Panc1 (cell line): Measurements from ENCODE around the gene LARP7. TPM values are rescaled to one million over a fixed set of nuclear protein-coding genes. Genes with fewer than 3 reads are reported as not detected.

Source experiments
- ATAC-seq: fragments of 200-7000 bp; cut with Tn5 transposase; 2 replicates; pipeline ENCODE4 v1.9.1; 2020; ENCODE audit warnings: mild to moderate bottlenecking, moderate library complexity
- BruUV-seq: library from RNA; stranded (reverse); fragments of 400-500 nt; replicated peaks from 2 replicates; lab custom pipeline; 2021; lab: Mats Ljungman, UMichigan
- CTCF ChIA-PET: fragments of 300-600 bp; sonication (Branson Sonifier 250); formaldehyde crosslinking; loops from one replicate; lab custom pipeline; 2022; ENCODE audit warnings: antibody characterized with exemption; lab: Charles Lee
- POLR2A ChIA-PET: fragments of 300-600 bp; sonication (Branson Sonifier 250); formaldehyde crosslinking; loops from one replicate; lab custom pipeline; 2022; ENCODE audit warnings: antibody characterized with exemption; lab: Charles Lee
- DNase-seq: peaks from one replicate; pipeline ENCODE4 v3.0.0-alpha.2; 2010; ENCODE audit warnings: low read depth, low spot score
- H3K27ac ChIP-seq: 2 replicates; pipeline ENCODE4 v1.5.1; 2011; ENCODE audit warnings: mild to moderate bottlenecking, low read length, inconsistent platforms
- H3K27me3 ChIP-seq: fragments of 200-500 bp; sonication (Bioruptor generic); 2 replicates; pipeline ENCODE4 v1.6.0; 2014; ENCODE audit warnings: low read length, inconsistent platforms; ENCODE audit not compliant: control insufficient read depth, insufficient read depth
- H3K36me3 ChIP-seq: fragments of 200-500 bp; sonication (Bioruptor generic); 2 replicates; pipeline ENCODE4 v1.5.1; 2014; ENCODE audit warnings: inconsistent platforms, mild to moderate bottlenecking, low read length, moderate library complexity; ENCODE audit not compliant: control insufficient read depth, insufficient read depth
- H3K4me1 ChIP-seq: 2 replicates; pipeline ENCODE4 v1.5.1; 2011; ENCODE audit warnings: inconsistent platforms, mild to moderate bottlenecking, low read length, moderate library complexity; ENCODE audit not compliant: control insufficient read depth, insufficient read depth
- H3K4me3 ChIP-seq, 2 experiments: 2 replicates each; pipeline ENCODE4 v1.5.1; 2011 to 2012; ENCODE audit warnings: low read depth in 2 of 2, low read length in 2 of 2, mild to moderate bottlenecking in 2 of 2, inconsistent platforms in 1 of 2, moderate library complexity in 1 of 2
- H3K9me3 ChIP-seq: fragments of 200-500 bp; sonication (Bioruptor generic); 2 replicates; pipeline ENCODE4 v1.5.1; 2014; ENCODE audit warnings: low read depth, mild to moderate bottlenecking, inconsistent platforms, low read length, moderate library complexity; ENCODE audit not compliant: control insufficient read depth, insufficient read depth
- POLR2AphosphoS5 ChIP-seq: IDR thresholded peaks from 2 replicates; pipeline ENCODE4 v1.6.1; 2012; ENCODE audit warnings: mild to moderate bottlenecking, low read depth, low read length, moderate library complexity
- SIN3A ChIP-seq: IDR thresholded peaks from 2 replicates; pipeline ENCODE4 v1.6.1; 2012; ENCODE audit warnings: low read depth, mild to moderate bottlenecking, low read length, moderate library complexity, borderline replicate concordance; ENCODE audit not compliant: insufficient read depth
- TCF7L2 ChIP-seq: IDR thresholded peaks from 2 replicates; pipeline ENCODE4 v1.6.1; 2011; ENCODE audit warnings: mild to moderate bottlenecking, low read depth, low read length, inconsistent platforms
- in situ Hi-C: cut with HindIII; loops from 2 replicates; pipeline ENCODE4 v1.10.0; 2016; ENCODE audit warnings: low sequenced_read_pairs, low pct_unique_long_range_greater_than_20kb
- intact Hi-C: fragments of 100-400 bp; cut with micrococcal nuclease; formaldehyde crosslinking; loops from one replicate; pipeline ENCODE4 v1.10.0; 2022; ENCODE audit not compliant: unreplicated experiment
- total RNA-seq: library from RNA; stranded (reverse); gene quantifications from one replicate; pipeline ENCODE4 v1.2.1, GENCODE V29; 2021; ENCODE audit not compliant: unreplicated experiment
- TF ChIP-seq, protein P1 (sequence below): fragments of 450-650 bp; IDR thresholded peaks from 2 replicates; pipeline ENCODE4 v1.5.1; 2017; ENCODE audit warnings: mild to moderate bottlenecking
- TF ChIP-seq, protein P2 (sequence below), 2 experiments: IDR thresholded peaks; 2 replicates each; pipeline ENCODE4 v1.6.1; 2011 to 2012; ENCODE audit warnings: low read depth in 2 of 2, control low read depth in 1 of 2, low read length in 1 of 2, mild to moderate bottlenecking in 1 of 2, moderate library complexity in 1 of 2; ENCODE audit not compliant: insufficient read depth in 1 of 2

Gene LARP7
- total RNA-seq, 1 experiment from 2014 or later: 21.7 TPM

DNA sequence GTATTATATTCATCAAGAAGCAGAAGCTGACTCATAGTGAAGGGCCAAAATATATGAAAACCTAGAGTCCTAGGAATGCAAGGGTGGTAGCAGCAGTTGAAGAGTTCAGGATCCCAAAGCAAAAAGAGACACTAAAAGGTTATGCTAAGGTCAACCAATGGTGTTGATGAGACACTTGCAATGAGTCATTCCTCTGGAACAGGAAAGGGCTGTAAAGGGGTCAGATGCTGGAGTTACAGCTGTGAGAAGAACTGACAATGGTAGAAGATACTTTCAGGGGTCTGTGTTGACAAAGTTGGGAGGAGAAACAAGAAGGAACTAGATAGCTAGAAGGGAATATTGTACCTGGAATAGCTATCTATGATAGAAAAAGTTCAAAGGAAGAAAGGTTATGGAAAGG lies 47.7 kb upstream of the LARP7 start:
- TF ChIP-seq, protein P1, sequence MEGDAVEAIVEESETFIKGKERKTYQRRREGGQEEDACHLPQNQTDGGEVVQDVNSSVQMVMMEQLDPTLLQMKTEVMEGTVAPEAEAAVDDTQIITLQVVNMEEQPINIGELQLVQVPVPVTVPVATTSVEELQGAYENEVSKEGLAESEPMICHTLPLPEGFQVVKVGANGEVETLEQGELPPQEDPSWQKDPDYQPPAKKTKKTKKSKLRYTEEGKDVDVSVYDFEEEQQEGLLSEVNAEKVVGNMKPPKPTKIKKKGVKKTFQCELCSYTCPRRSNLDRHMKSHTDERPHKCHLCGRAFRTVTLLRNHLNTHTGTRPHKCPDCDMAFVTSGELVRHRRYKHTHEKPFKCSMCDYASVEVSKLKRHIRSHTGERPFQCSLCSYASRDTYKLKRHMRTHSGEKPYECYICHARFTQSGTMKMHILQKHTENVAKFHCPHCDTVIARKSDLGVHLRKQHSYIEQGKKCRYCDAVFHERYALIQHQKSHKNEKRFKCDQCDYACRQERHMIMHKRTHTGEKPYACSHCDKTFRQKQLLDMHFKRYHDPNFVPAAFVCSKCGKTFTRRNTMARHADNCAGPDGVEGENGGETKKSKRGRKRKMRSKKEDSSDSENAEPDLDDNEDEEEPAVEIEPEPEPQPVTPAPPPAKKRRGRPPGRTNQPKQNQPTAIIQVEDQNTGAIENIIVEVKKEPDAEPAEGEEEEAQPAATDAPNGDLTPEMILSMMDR: no peak
- TF ChIP-seq SIN3A (no peak), TCF7L2 (no peak), POLR2AphosphoS5 (no peak)
- TF ChIP-seq, protein P2, sequence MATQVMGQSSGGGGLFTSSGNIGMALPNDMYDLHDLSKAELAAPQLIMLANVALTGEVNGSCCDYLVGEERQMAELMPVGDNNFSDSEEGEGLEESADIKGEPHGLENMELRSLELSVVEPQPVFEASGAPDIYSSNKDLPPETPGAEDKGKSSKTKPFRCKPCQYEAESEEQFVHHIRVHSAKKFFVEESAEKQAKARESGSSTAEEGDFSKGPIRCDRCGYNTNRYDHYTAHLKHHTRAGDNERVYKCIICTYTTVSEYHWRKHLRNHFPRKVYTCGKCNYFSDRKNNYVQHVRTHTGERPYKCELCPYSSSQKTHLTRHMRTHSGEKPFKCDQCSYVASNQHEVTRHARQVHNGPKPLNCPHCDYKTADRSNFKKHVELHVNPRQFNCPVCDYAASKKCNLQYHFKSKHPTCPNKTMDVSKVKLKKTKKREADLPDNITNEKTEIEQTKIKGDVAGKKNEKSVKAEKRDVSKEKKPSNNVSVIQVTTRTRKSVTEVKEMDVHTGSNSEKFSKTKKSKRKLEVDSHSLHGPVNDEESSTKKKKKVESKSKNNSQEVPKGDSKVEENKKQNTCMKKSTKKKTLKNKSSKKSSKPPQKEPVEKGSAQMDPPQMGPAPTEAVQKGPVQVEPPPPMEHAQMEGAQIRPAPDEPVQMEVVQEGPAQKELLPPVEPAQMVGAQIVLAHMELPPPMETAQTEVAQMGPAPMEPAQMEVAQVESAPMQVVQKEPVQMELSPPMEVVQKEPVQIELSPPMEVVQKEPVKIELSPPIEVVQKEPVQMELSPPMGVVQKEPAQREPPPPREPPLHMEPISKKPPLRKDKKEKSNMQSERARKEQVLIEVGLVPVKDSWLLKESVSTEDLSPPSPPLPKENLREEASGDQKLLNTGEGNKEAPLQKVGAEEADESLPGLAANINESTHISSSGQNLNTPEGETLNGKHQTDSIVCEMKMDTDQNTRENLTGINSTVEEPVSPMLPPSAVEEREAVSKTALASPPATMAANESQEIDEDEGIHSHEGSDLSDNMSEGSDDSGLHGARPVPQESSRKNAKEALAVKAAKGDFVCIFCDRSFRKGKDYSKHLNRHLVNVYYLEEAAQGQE (IDR thresholded peaks at IDR 0.05; ENCODE audit: insufficient read depth in 1 of 2, low read depth in 2 of 2, low read length in 1 of 2): no peak
- DNase-seq: no peak
- Histone ChIP-seq H3K36me3 (no peaks in the 10 kb centered on the region; the same call in 1 of the 2 replicates), H3K9me3 (no peaks in the 10 kb centered on the region), H3K27me3 (no peaks in the 10 kb centered on the region), H3K4me1 (no peaks in the 10 kb centered on the region), H3K4me3 (no peak overlapping the region), H3K27ac (no peak overlapping the region)
- no TSS peak for BruUV-seq
- ChIA-PET POLR2A (no interaction called here), CTCF (no interaction called here)
- in situ Hi-C loops (no loop called here), intact Hi-C loops (no loop called here)
- ATAC-seq: no peak

DNA sequence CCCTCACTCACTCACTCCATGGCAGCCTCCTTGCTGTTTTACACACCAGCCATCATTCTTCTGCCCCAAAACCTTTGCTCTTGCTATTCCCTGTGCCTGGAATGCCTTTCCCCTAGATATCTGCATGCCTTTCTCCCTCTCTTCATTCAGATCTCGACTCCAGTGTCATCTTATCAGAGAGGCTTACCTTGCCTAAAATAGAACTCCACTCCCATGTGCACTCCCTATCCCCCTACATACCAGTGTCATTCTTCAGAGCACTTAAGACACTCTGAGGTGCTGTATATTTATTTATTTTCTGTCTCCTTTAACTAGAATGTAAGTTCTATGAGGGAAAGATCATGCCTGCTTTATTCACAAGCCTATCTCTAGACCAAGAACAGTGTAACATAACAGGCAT lies 45.4 kb upstream of the LARP7 start:
- POLR2A ChIA-PET: no interaction called here
- H3K27me3 ChIP-seq: no peaks in the 10 kb centered on the region
- H3K27ac ChIP-seq: no peak overlapping the region
- ATAC-seq (no peak), DNase-seq (no peak)
- TF ChIP-seq TCF7L2 (no peak), SIN3A (no peak), POLR2AphosphoS5 (no peak)
- TF ChIP-seq, protein P2 (IDR thresholded peaks at IDR 0.05; ENCODE audit: insufficient read depth in 1 of 2, low read depth in 2 of 2, low read length in 1 of 2): no peak
- TF ChIP-seq, protein P1: no peak
- in situ Hi-C loops (no loop called here), intact Hi-C loops (no loop called here)
- no TSS peak for BruUV-seq
- no peaks in the 10 kb centered on the region for H3K36me3 ChIP-seq
- CTCF ChIA-PET: no interaction called here
- H3K4me1 ChIP-seq: no peaks in the 10 kb centered on the region
- no peaks in the 10 kb centered on the region for H3K9me3 ChIP-seq
- no peak overlapping the region for H3K4me3 ChIP-seq
